Stimulated activated CD4-positive, alpha-beta T cell treated with anti-CD3 and anti-CD28 coated beads, Interleukin-12 subunit alpha, Interleukin-12 subunit beta, amount 100 ng/mL, for 48 hours (primary cell): ENCODE measurements around the gene NSUN7.

Source experiments
- DNase-seq, 3 donors: peaks; one replicate each; pipeline ENCODE4 v3.0.0-alpha.2; 2020; ENCODE audit warnings: low read depth in 2 of 3, low spot score in 1 of 3

Gene NSUN7

GRCh38 chr4:40845154-40845835, 95.5 kb downstream of the NSUN7 start:
- no peak for DNase-seq

GRCh38 chr4:40846532-40846931, 96.8 kb downstream of the NSUN7 start:
- no peak for DNase-seq

- no peak for DNase-seq
Observed at GRCh38 chr4:40848251-40848650, 98.5 kb downstream of the NSUN7 start.

- DNase-seq, result no peak
Observed at GRCh38 chr4:40848940-40849339, 99.2 kb downstream of the NSUN7 start.

- DNase-seq, result no peak
Observed at GRCh38 chr4:40850496-40850895, 100.7 kb downstream of the NSUN7 start.

GRCh38 chr4:40856277-40856839, 106.6 kb downstream of the NSUN7 start:
- DNase-seq, result no peak

GRCh38 chr4:40856840-40857362, 107.1 kb downstream of the NSUN7 start:
- DNase-seq, result peak; percentile 30 to 59 (median 32)

- no peak for DNase-seq
Observed at GRCh38 chr4:40857956-40858355, 108.2 kb downstream of the NSUN7 start.

GRCh38 chr4:40858962-40859361, 109.2 kb downstream of the NSUN7 start:
- no peak for DNase-seq
